ENCODE results near the gene GLB1L2.

The GLB1L2 gene

DNA sequence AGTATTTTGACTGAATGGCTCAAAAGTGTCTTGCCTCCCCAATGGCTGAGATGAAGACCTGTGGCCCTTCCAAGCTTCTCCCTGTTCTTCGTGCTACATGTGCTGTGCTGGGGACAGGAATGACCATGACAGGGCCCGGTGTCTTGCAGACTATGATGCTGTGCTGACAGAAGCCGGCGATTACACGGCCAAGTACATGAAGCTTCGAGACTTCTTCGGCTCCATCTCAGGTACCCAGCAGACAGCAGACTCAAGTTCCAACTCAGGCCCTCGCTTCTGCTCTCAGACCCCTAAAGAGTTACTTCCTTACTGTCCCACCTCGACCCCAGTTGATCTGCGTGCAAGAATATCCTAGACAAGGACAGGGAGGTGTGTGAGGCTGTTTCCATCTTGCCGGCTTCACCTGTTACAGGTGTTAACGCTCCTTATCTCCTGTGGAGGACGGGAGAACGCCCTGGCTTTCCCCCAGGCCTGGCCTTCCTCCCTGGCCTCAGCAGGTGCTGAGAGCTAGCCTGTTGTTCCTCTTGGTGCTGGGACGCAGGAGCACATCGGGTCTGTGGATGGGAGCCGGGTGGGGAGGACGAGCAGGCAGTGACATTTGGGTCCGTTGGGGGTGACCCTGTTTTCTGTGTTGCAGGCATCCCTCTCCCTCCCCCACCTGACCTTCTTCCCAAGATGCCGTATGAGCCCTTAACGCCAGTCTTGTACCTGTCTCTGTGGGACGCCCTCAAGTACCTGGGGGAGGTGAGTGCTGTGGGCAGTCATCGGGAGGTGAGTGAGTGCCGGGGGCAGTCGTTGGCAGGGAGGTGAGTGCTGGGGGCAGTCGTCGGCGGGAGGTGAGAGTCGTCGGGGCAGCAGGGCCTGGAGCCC, 38.1 kb downstream of the GLB1L2 start:
- DNase-seq, result no peak

DNA sequence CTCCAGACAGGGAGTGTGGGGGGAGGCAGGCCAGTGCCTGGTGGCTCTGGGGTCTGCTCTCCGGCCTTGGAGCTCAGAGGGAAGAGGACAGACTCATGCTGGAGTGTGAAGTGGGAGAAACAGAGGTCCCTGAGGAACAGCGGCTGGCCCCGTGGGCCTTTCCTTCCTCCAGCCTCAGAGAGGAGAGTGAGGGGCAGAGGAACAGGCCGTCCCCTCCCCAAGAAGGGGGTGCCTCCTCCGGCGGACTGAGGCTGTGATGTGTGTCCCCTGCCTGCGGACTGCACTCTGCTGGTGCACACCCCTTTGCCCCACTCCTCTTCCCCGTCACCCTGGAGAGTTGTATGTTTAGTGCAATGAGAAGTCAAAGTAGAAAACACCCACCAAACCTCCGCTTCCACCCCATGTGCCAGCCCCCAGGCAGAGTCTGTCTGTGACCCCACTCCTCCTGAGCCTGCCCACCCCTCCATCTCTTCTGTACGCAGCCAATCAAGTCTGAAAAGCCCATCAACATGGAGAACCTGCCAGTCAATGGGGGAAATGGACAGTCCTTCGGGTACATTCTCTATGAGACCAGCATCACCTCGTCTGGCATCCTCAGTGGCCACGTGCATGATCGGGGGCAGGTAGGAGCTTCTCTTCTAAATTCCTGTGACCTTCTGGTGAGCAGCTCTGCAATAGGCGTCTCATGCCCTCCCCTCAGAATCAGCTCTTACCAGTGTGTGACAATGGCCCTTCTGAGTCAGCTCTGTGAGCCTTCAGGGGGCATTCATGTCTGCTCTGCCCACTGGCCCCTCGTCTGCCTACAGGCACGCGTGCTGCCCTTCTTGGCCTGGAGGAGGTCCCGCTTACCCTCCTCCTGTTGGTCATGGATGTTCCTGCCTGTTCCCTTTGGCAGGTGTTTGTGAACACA, 39.0 kb downstream of the GLB1L2 start:
- no peak for DNase-seq

DNA sequence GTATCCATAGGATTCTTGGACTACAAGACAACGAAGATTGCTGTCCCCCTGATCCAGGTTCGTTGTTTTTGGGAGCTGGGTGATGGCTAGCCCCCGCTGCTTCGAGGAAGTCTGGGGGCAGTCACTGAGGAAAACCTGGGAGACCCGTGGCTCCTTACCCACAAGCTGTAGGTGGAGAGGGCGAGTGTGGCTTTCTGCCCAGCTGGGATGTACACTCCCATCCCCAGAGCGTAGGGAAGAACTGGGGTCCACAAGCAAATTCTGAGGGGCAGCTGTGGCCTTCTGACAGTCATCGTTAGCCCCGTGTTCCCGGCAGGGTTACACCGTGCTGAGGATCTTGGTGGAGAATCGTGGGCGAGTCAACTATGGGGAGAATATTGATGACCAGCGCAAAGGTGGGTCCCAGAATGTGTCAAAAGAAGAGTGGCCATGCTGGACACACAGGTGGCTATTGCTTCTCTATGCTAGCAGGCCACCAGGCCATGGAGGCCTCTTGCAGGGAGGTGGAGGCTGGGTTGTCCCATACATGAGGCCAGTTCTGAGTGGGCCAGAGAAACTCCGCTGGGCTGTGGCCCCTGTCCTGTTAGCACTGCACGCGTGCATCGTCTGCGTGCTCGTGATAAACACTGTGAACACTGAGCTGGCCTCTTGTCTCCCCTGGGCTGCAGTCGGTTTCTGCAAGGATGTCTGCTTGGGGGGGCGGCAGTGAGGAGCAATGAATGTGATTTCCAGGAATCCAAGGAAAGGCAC, 39.8 kb downstream of the GLB1L2 start:
- no peak for DNase-seq

DNA sequence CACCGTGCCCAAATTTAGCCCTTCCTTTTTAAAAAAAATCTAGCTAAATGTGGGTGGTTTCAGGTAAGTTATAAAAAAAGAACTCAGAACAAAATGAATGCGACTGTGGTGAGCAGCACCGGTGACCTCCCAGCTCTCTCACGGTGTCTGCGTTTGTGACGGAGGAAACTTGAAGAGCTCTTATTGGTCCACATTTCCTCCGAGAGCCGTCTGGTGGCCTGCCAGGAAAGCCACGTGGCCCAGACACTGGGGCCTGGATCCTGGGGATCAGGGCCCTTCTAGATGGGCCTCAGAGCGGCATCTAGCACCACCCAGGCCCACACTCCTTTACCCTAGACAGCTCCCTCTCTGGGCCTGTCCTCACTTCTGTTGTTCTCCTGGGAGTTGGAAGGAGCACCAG, 40.7 kb downstream of the GLB1L2 start:
- no peak for DNase-seq

DNA sequence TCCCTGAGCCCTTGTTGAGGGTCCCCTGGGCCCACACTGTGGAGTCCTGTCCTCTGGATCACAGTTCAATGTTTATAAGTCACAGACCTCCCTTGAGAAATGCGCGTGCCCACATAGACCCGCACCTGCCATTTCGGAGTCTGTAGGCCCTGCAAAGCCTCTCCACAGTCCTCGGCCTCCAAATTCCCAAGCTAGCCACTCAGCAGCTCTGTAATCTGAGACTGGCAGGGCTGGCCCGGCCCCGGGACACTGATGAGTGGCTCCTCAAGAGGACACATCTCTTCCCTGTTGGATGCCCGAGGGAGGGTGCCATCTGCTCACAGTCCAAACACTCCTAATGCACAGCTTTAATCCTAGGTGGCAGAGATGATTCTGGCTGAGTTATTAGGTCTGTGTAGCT, 41.2 kb downstream of the GLB1L2 start:
- DNase-seq, result no peak

DNA sequence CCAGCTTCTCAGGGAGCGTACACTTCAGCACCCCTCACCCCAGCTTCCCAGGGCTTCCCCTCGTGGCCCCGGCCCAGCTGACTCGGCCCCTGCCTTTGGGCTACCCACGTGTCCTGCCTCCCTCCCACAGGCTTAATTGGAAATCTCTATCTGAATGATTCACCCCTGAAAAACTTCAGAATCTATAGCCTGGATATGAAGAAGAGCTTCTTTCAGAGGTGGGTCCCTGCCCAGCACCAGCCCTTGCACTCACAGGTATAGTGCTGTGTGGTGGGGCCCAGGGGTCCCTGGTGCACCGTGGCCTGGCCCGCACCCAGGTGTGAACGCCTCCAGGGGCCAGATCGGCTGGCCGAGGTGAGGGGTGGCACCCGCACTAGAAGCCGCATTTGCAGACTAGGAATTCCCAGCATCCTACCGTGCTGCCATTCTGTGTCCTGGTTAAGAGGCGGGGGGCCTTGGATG, 41.8 kb downstream of the GLB1L2 start:
- DNase-seq, result no peak

DNA sequence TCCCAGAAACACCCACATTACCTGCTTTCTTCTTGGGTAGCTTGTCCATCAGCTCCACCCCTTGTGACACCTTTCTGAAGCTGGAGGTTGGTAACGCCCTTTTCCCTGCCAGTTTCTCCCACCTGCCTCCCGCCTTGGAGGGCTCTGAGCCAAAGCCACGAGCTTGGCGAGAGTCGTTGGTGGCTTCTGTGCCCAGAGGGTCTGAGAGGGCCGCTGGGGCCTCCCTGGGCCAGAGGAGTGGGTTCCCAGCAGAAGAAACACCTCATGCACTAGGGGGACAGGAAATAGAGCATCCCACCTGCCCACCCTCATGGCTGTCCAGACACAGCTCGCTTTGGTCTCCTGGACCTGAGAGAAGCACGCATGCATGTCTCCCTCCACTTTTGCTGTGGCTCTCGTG, 42.4 kb downstream of the GLB1L2 start:
- DNase-seq, result no peak

DNA sequence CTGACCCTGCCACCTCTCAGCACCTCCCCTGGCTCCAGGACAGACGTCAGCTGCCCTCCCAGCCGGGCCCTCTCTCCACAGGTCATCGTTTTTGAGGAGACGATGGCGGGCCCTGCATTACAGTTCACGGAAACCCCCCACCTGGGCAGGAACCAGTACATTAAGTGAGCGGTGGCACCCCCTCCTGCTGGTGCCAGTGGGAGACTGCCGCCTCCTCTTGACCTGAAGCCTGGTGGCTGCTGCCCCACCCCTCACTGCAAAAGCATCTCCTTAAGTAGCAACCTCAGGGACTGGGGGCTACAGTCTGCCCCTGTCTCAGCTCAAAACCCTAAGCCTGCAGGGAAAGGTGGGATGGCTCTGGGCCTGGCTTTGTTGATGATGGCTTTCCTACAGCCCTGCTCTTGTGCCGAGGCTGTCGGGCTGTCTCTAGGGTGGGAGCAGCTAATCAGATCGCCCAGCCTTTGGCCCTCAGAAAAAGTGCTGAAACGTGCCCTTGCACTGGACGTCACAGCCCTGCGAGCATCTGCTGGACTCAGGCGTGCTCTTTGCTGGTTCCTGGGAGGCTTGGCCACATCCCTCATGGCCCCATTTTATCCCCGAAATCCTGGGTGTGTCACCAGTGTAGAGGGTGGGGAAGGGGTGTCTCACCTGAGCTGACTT, 43.2 kb downstream of the GLB1L2 start:
- no peak for DNase-seq

DNA sequence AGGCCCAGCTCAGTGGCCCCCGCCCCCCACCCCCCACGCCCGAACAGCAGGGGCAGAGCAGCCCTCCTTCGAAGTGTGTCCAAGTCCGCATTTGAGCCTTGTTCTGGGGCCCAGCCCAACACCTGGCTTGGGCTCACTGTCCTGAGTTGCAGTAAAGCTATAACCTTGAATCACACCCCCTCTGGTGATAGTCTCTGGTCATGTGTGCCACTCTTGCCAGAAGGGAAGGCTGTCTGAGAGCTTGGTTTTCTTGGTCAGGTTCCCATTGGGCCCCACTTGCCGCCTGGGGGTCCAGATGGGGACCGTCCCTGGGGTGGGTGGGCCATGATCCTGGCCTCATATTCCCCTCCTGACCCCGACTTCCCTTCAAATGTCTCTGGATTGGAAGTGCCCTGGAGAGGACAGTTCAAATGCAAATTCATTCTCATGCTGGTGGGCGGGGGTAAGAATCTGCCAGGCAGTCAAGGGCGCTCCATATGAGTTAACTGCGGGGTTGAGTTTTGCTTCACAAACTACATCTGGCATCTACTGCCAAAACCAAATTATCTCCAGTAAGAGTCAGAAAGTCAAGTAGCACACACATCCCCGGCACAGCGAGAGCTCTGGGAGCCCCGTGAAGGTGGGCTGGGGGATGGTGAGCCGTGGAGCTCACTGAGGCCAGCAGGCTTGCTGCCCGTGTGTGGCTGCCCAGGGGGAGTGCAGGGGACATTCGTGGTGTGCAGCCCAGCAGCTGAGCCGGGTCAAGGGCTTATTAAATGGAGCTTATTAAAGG, 44.5 kb downstream of the GLB1L2 start:
- no peak for DNase-seq

DNA sequence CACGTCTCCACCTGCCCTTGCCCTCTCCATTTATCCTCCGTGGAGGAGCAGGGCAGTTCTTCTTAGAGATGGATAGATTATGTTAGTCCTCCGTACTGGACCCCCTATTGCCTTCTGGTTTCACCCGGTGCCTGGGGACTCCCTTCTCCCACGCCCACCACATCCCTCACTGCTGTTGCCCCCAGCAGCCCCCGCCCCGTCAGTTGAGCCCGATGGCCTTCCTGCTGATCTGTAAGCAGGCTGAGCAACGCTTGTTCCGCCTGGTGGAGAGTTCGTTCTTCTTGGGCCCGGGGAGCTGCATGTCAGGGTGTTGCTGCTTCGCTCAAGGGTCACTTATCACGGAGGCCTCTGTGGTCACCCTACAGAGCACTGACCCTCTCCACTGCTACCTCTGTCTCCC, 46.1 kb downstream of the GLB1L2 start:
- DNase-seq, result no peak

DNA sequence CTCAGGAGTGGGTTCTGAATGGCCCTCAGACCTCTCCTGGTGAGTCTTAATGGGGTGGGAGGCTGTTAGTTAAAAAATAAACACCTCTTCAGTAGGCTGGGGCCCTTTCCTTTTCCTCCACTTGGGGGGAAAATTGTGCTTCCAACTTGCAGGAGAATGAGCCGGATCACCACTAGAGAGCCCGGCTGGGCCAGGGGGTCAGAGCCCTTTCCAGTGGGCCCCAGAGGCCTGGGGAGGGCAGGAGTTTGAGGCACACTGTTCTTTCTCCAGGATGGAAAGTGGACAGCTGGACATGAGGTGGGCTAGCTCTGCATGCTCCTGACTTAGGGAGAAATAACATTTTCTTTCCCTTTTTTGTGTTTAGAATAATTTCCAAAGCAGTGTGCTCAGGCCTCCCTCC, 47.5 kb downstream of the GLB1L2 start:
- DNase-seq, result no peak

DNA sequence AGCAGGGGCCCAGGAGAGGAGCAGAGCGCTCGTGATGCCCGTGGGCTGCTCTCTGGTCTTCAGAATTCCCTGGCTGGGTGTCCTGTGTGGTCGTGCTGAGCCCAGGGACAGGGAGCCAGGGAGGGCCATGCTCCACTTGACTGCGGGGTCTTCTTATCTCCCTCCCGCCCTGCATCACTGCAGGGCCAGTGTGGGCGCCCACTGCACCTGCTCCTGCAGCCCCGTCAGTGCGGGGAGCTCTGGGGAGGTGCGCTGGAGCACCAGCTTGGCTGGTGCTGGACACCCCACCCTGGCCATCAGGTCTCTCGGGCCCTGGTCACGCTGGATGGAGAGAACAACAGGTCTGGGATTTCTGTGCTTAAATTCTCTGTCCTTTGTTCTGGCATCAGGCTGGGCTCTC, 48.4 kb downstream of the GLB1L2 start:
- DNase-seq, result no peak

DNA sequence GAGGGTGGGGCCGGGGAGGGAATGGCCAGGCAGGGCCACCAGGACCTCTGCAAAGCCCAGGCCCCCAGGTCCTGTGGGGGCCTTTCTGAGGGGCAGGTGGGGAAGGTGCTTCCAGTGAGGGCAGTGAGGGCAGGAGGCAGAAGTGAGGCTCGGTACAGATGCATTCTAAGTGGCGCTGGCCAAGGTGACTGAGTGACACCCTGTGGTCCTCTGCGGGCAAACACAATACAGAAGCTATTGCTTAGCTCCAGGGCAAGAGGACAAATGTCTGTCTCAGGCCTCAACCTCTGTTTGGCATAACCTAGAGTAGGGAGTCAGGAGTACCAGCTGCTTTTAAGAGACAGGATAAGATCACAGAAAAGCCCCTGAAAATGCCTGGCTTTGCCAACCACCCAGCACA, 49.0 kb downstream of the GLB1L2 start:
- DNase-seq, result no peak

DNA sequence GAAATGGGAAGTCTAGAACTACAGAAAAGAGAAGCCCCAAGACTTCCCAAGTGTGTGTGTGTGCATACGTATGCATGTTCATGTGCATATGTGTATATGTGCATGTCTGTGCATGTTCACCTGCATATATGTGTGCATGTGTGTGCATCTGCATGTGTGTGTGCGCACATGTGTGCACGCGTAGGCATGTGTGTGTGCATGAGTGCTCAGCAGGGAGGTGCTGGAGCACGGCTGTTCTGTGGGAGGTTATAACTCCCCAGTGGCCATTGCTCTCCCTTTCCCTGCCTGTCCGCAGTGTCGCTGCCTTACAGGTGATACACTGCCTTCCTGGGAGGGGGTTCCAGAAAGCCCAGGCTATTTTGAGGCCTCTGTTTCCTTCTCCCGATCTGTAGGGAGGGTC, 50.5 kb downstream of the GLB1L2 start:
- DNase-seq, result no peak

DNA sequence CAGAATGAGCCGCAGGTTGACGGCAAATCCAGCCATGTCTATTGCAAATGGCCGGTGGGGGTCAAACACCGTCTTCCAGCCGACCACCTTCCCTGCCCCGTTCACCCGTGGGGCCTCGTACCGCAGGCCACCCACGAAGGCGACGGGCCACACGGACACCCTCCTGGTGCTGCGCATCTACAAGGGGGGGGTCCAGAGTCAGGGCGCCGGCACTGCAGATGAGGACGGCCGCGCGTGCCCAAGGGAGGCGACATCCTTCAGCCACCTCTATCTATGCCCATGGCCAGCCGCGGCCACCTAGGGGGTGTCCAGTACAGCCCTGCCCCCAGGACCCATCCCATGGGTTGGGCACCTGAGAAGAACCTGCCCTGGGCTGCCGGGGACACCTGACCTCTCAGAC, 51.0 kb downstream of the GLB1L2 start:
- no peak for DNase-seq

DNA sequence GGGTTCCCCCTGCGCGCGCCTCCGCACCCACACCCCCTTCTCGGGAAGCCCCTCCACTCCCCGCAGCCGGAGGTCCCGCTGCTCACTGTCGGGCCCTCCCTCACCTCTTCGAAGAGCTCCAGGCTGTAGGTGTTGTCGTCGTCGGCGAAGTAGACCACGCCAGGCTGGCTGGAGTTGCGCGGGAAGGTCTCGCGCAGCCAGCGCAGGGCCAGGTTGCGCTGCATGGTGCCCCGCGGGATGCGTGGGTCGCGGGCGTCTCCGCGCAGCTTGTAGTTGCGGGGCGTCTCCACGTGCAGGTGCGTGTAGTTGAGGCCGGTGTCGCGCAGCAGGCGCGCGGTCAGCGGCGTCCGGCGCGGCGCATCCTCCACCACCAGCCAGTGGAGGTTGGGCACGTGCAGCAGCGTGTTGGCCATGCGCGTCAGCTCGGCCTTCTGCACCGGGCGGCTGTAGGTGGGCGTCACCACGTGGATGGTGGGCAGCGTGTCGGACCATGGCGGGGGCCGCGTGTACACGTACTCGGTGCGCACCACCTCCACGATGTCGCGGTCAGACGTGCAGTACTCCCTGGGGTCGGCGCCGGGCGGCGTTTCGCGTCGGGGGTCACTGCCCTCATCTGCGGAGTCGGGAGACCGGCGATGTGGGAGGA, 51.9 kb downstream of the GLB1L2 start:
- DNase-seq, result no peak

DNA sequence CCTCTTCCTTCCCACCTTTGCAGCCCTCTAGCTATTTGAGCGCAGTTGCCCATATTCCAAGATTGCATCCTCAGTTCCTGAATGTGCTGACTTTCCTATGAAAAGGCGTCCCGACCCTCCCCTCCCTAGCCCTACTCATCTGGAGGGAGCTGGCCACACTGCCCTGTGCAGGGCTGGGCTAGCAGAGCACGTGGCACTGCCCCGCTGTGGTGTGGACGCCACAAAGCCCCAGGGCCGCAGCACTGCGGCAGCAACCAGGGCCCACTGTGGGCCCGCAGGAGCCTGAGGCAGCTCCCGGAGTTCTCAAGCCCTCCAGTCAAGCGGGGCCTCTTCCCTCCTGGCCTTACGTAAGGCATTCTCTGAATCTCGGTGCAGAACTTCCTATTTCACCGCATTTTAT, 52.6 kb downstream of the GLB1L2 start:
- DNase-seq, result no peak

DNA sequence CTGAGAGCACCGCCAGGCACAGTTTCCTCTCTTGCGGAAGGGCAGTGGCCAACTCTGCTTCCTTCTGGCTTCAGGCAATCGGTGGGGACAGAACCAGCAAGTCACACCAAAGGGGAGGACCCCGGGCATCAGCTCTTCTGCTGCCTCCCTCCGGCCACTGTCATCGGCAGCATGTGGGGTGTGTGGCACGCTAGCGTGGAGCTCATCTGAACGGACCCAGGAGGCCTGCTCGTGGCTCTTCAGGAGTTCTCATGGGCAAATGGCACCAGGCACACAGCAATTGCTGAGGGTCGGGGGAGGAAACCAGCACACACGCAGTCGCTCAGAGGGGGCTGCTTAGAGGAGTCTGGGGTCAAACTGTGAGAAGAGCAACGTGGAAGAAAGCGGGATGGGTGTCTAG, 53.4 kb downstream of the GLB1L2 start:
- DNase-seq, result no peak

DNA sequence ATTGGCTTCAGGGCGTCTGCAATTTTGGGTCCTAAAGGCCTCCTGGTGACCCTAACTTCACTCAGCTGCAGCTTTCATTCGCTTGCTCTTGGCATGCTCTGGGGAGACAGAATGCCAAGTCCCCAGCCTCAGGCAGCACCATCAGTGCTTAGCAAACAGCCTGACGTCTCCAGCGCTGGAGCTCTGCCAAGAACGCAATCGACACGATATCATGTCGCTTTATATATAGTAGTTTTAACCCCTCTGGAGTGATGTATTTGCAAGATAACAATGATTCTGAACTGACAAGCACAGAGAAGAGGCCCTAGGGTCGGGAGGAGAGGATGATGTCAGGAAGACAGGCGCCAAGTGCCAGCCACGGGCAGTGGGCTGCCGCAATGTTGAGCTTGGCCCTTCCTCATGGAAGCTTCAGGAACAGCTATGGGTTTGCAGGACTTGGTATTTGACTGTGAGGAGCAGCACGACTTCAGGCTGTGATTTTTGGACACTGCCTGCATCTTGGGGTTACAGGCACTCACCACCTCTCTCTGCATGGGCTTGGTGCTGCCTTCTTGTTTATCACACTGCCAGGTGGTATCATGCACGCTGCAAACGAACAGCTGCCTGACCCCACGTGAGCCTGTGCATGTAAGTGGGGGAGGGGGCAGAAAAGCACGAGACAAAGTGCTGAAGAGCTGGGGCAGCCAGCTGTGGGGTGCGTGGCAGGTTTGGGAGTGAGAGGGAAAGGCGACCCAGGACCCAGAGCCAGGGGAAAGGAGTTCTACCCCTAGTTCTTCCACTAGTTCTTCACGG, 54.2 kb downstream of the GLB1L2 start:
- no peak for DNase-seq

DNA sequence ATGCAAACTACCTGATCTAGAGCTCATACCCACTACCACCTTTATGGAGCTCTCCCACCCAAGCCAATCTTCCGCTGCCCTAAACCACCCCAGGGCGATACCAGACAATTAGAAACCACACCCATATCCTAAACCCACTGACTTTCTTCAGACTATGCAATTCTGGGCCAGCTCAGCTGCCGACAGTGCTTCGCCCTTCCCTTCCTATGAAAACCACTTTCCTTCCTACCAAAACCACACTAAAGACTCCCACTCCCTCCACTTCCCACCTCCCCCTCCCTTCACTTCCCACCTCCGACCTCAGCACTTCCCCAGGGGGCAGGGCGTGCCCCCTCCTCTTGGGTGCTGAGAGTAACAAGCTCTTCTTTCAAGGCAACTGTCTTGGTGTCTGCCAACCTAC, 55.2 kb downstream of the GLB1L2 start:
- DNase-seq, result no peak

DNA sequence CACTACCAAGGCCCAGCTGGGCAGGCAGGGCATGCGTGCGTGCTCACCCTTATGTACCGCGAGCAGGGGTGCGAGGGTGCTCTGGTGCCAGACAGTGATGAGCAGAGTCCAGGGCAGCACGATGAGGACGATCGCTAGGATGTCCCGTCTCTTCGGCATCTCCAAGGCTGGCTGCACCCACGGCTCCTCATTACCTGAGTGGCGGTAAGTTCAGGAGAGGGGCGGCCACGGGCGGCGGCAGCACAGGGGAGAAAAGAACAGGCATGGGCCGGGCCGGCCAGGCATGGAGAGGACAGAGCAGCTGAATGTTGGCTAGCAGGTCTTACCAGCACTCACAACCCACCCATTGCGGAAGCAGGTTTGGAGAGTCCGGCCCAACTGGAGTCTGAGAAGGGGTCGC, 55.7 kb downstream of the GLB1L2 start:
- DNase-seq, result no peak

Data from islet precursor cell (in vitro differentiated cells).